HL-60 (cell line): Measurements from ENCODE around the gene CCN2.

Source experiments
- DNase-seq, 2 experiments: peaks; one replicate each; pipeline ENCODE4 v3.0.0-alpha.2; 2010 to 2020; ENCODE audit warnings: low read depth in 1 of 2, low spot score in 1 of 2
- H3K27ac ChIP-seq: fragments of 250-450 bp; sonication (Bioruptor Pico); replicated peaks from 2 replicates; pipeline ENCODE4 v1.5.1; 2020; ENCODE audit warnings: mild to moderate bottlenecking, moderate library complexity
- H3K27me3 ChIP-seq: fragments of 250-450 bp; sonication (Bioruptor Pico); 2 replicates; pipeline ENCODE4 v1.5.1; 2021; ENCODE audit warnings: mild to moderate bottlenecking, moderate library complexity; ENCODE audit not compliant: insufficient read depth, poor library complexity, severe bottlenecking
- H3K4me3 ChIP-seq: replicated peaks from 2 replicates; pipeline ENCODE4 v1.5.1; 2011; ENCODE audit warnings: mild to moderate bottlenecking, control low read depth, low read length; ENCODE audit not compliant: insufficient read depth
- CTCF ChIP-seq: IDR thresholded peaks from one replicate; pipeline ENCODE4 v1.5.1; 2011; ENCODE audit warnings: low read length, control low read depth, inconsistent platforms; ENCODE audit not compliant: insufficient read depth
- GABPA ChIP-seq: IDR thresholded peaks from 2 replicates; pipeline ENCODE4 v1.6.1; 2012; ENCODE audit warnings: low read depth
- POLR2AphosphoS5 ChIP-seq: IDR thresholded peaks from 2 replicates; pipeline ENCODE4 v1.6.1; 2012; ENCODE audit warnings: low read depth
- REST ChIP-seq: IDR thresholded peaks from 2 replicates; pipeline ENCODE4 v1.6.1; 2012; ENCODE audit warnings: low read depth; ENCODE audit not compliant: insufficient replicate concordance
- SPI1 ChIP-seq: IDR thresholded peaks from 2 replicates; pipeline ENCODE4 v1.6.1; 2012; ENCODE audit warnings: low read depth, mild to moderate bottlenecking, borderline replicate concordance

The CCN2 gene

GRCh38 chr6:131929976-131930375 is 21.2 kb downstream of the CCN2 start:
- Histone ChIP-seq H3K27me3 (no peaks in the 10 kb centered on the region), H3K27ac (no peak overlapping the region), H3K4me3 (no peak overlapping the region)
- DNase-seq = no peak
- TF ChIP-seq POLR2AphosphoS5 = no peak
- no peak for TF ChIP-seq GABPA
- no peak for TF ChIP-seq REST
- TF ChIP-seq SPI1 = no peak
- TF ChIP-seq CTCF = no peak

- Histone ChIP-seq H3K4me3 (no peak overlapping the region), H3K27ac (no peak overlapping the region), H3K27me3 (no peaks in the 10 kb centered on the region)
- no peak for DNase-seq
- TF ChIP-seq REST (no peak), SPI1 (no peak)
Observed at GRCh38 chr6:131929264-131929663, 21.9 kb downstream of the CCN2 start.

GRCh38 chr6:131924881-131925474 is 26.2 kb downstream of the CCN2 start:
- TF ChIP-seq GABPA (no peak), REST (no peak), CTCF (no peak), POLR2AphosphoS5 (no peak), SPI1 (no peak)
- Histone ChIP-seq H3K27me3 (no peaks in the 10 kb centered on the region), H3K4me3 (no peak overlapping the region), H3K27ac (no peak overlapping the region)
- DNase-seq = no peak
